HepG2 (cell line): Measurements from ENCODE around the gene ZBTB1. TPM values are rescaled to one million over a fixed set of nuclear protein-coding genes. Genes with fewer than 3 reads are reported as not detected.
A peak's percentile ranks its signal among the peaks of the same experiment; 100 is the strongest.

Experiments
- DMAP1 ChIP-seq: IDR thresholded peaks from 2 replicates; pipeline ENCODE4 v1.6.1; 2016
- IRF2 ChIP-seq: IDR thresholded peaks from 2 replicates; pipeline ENCODE4 v1.6.1; 2018; ENCODE audit warnings: missing genetic modification reagents, missing compliant biosample characterization
- PHF21A ChIP-seq: sonication (generic); formaldehyde crosslinking; IDR thresholded peaks from 2 replicates; pipeline ENCODE4 v1.5.0; 2020; ENCODE audit warnings: mild to moderate bottlenecking, missing genetic modification reagents
- ZBTB37 ChIP-seq: sonication (generic); formaldehyde crosslinking; IDR thresholded peaks from 2 replicates; pipeline ENCODE4 v1.4.0; 2020; ENCODE audit warnings: mild to moderate bottlenecking, missing genetic modification reagents
- ZC3H4 ChIP-seq: sonication (generic); formaldehyde crosslinking; IDR thresholded peaks from 2 replicates; pipeline ENCODE4 v1.4.0; 2020; ENCODE audit warnings: missing genetic modification reagents, borderline replicate concordance
- ZMYM3 ChIP-seq: sonication (generic); formaldehyde crosslinking; IDR thresholded peaks from 2 replicates; pipeline ENCODE4 v1.5.1; 2020; ENCODE audit warnings: mild to moderate bottlenecking, missing genetic modification reagents
- ZNF17 ChIP-seq: sonication (generic); formaldehyde crosslinking; IDR thresholded peaks from 2 replicates; pipeline ENCODE4 v1.5.0; 2020; ENCODE audit warnings: mild to moderate bottlenecking, missing genetic modification reagents
- ZNF260 ChIP-seq: sonication (generic); formaldehyde crosslinking; IDR thresholded peaks from 2 replicates; pipeline ENCODE4 v1.4.0; 2020; ENCODE audit warnings: missing genetic modification reagents, low read depth, mild to moderate bottlenecking, borderline replicate concordance
- ZNF704 ChIP-seq: sonication (generic); formaldehyde crosslinking; IDR thresholded peaks from 2 replicates; pipeline ENCODE4 v1.8.1; 2023; ENCODE audit warnings: mild to moderate bottlenecking, inconsistent platforms, moderate library complexity, missing genetic modification reagents, borderline replicate concordance
- ZNF770 ChIP-seq: sonication (generic); formaldehyde crosslinking; IDR thresholded peaks from 2 replicates; pipeline ENCODE4 v1.5.0; 2020; ENCODE audit warnings: mild to moderate bottlenecking, missing genetic modification reagents
- ZXDC ChIP-seq: sonication (generic); formaldehyde crosslinking; IDR thresholded peaks from 2 replicates; pipeline ENCODE4 v1.5.0; 2020; ENCODE audit warnings: mild to moderate bottlenecking, missing genetic modification reagents
- polyA plus RNA-seq, 8 experiments: library from polyadenylated mRNA; depleted of rRNA in 3 of 8; stranded (reverse) in 7 of 8; unstranded in 1 of 8; fragments of >200 nt; fragmentation: Illumina TruSeq in 4 of 8; extraction: Trizol in 4 of 8; gene quantifications; 2 replicates each; pipeline versions ENCODE4 v1.2.1 to v1.2.3, GENCODE V29; 2011 to 2016; ENCODE audit warnings: low read depth in 4 of 8, missing spikeins in 1 of 8, mixed read lengths in 1 of 8; ENCODE audit not compliant: insufficient read depth in 1 of 8
- total RNA-seq, 5 experiments: library from RNA; depleted of rRNA; stranded (reverse); fragments of >200 nt; fragmentation: Illumina TruSeq; extraction: Trizol; gene quantifications; 2 replicates each; pipeline ENCODE4 v1.2.3, GENCODE V29; 2016; ENCODE audit warnings: low read depth in 1 of 5

Gene ZBTB1
- total and polyA plus RNA-seq, 2 of the 13 experiments (the other 11 are each of a cell fraction or from before 2014, with no cell fraction given), result 18.8 to 22.6 TPM

- no peak for TF ChIP-seq ZNF704 (CRISPR knock-in tag)
- TF ChIP-seq ZMYM3 (CRISPR knock-in tag), result no peak
- TF ChIP-seq ZNF17 (CRISPR knock-in tag), result no peak
- TF ChIP-seq ZXDC, result 0 out of 2 replicates have a peak, but pooled peaks have one; percentile 30
- TF ChIP-seq ZBTB37 (CRISPR knock-in tag), result no peak
- TF ChIP-seq IRF2, result no peak; the same call in 1 of the 2 replicates
- TF ChIP-seq DMAP1 (CRISPR knock-in tag), result peak; percentile 71; the same call in 1 of the 2 replicates
- peak; percentile 80 for TF ChIP-seq PHF21A (CRISPR knock-in tag)
- TF ChIP-seq ZNF770 (CRISPR knock-in tag), result 0 out of 2 replicates have a peak, but pooled peaks have one; percentile 28
- TF ChIP-seq ZC3H4, result peak; percentile 93; the same call in 1 of the 2 replicates
- TF ChIP-seq ZNF260 (CRISPR knock-in tag), result no peak
Measured at GRCh38 chr14:64503434-64504309, 898 bp upstream of the ZBTB1 start, which contains the start of gene ZBTB25 (continued).
